ENCODE data around the gene HACD2. TPM values are rescaled to one million over a fixed set of nuclear protein-coding genes. Genes with fewer than 3 reads are reported as not detected.

HACD2 gene
- total RNA-seq, 1 donor from 2014 or later, result 34.3 TPM

DNA sequence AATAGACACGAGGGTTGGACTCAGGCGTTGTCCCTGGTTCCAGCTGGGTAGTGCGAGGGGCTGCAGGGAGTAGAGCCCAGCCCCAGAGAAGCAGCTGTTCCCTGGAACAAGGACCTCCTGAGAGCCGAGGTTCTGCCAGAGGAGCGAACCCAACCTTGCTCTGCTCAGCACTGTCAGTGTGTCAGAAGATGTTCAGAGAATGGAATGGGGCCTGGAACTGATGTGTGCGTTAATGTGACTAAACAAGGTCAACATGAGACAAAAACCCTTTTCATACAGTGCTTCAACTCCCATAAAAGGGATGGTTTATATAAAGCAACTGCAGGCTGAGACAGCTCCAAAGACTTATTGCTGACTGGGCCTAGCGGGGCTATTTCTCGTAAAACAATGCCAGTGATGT is 35.5 kb upstream of the HACD2 start:
- no peak overlapping the region for H3K4me2 ChIP-seq (ENCODE audit: low read length)
- FAIRE-seq, result no peak
- peaks cover 15% of the 10 kb centered on the region for H4K20me1 ChIP-seq (ENCODE audit: insufficient read depth, low read length)
- H3K4me3 Mint-ChIP-seq (ENCODE audit: unreplicated experiment), result no peak overlapping the region
- DNase-seq (ENCODE audit: low read depth), result peak; percentile 39
- no peak overlapping the region for H3K27ac ChIP-seq (ENCODE audit: low read depth, low read length)
- H3K4me3 ChIP-seq (ENCODE audit: insufficient read depth, low read depth, low read length), result no peak overlapping the region
- H3K27me3 Mint-ChIP-seq (ENCODE audit: low read depth, unreplicated experiment), result no peaks in the 10 kb centered on the region
- H3K9me3 ChIP-seq (ENCODE audit: insufficient read depth, low read depth, low read length), result no peaks in the 10 kb centered on the region
- no peaks in the 10 kb centered on the region for H3K27me3 ChIP-seq (ENCODE audit: insufficient read depth, low read length)
- H3K36me3 ChIP-seq (ENCODE audit: insufficient read depth, low read length), result peaks cover 24% of the 10 kb centered on the region
- TF ChIP-seq, protein P1, sequence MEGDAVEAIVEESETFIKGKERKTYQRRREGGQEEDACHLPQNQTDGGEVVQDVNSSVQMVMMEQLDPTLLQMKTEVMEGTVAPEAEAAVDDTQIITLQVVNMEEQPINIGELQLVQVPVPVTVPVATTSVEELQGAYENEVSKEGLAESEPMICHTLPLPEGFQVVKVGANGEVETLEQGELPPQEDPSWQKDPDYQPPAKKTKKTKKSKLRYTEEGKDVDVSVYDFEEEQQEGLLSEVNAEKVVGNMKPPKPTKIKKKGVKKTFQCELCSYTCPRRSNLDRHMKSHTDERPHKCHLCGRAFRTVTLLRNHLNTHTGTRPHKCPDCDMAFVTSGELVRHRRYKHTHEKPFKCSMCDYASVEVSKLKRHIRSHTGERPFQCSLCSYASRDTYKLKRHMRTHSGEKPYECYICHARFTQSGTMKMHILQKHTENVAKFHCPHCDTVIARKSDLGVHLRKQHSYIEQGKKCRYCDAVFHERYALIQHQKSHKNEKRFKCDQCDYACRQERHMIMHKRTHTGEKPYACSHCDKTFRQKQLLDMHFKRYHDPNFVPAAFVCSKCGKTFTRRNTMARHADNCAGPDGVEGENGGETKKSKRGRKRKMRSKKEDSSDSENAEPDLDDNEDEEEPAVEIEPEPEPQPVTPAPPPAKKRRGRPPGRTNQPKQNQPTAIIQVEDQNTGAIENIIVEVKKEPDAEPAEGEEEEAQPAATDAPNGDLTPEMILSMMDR (IDR thresholded peaks at IDR 0.05; ENCODE audit: insufficient read depth, low read depth, low read length), result no peak
- no peak for TF ChIP-seq EZH2 (IDR thresholded peaks at IDR 0.05; ENCODE audit: insufficient read depth, low read length)
- no peak overlapping the region for H3K9ac ChIP-seq (ENCODE audit: low read length)
- peaks cover 23% of the 10 kb centered on the region for H3K4me1 ChIP-seq (ENCODE audit: insufficient read depth, low read length)
- peaks cover 4% of the 10 kb centered on the region for H3K4me1 Mint-ChIP-seq (ENCODE audit: low read depth, unreplicated experiment)
- H3K79me2 ChIP-seq (ENCODE audit: insufficient read depth, low read length), result no peaks in the 10 kb centered on the region
- no peak overlapping the region for H3K27ac Mint-ChIP-seq (ENCODE audit: unreplicated experiment)
- peaks cover 39% of the 10 kb centered on the region for H3K36me3 Mint-ChIP-seq (ENCODE audit: low read depth, unreplicated experiment)
- no peak overlapping the region for H2AFZ ChIP-seq (ENCODE audit: low read depth, low read length)
- H3K9me3 Mint-ChIP-seq (ENCODE audit: unreplicated experiment), result no peaks in the 10 kb centered on the region

DNA sequence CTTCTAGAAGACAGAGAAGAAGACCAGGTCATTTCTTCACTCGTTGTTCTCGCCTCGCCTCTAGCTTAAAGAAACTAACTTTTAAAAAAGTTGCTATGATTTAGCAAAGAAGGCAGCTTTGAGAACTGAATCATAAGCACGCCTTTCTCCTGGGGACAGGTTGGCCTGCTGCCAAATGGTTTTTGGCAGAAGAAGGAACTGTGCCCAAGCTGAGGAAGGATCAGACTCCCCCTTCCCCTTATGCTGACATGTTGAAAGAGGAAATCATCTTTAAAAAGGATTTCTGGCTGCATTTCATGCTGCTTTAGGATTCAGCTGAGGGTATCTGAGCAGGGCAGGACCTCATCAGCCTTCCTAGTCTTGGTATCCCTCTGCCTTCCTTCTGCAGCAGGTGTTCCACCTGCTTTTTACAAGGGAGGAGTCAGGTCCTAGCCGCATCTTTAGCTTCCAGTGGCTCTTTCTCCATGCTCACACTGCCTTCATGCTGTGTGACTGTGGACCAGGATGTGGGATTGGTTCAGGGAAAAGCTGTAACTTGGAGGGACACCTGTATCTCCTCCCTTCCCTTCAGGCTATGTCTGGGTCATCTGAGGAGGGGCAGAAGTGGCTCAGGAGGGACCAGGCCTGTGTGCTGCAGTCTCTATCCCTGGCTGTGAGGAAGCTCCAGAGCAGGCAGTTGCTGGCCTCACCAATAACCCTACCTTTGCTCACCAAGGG is 34.1 kb upstream of the HACD2 start:
- Mint-ChIP-seq H3K27ac (ENCODE audit: unreplicated experiment) (no peak overlapping the region), H3K4me1 (ENCODE audit: low read depth, unreplicated experiment) (peaks cover 4% of the 10 kb centered on the region)
- no peak for FAIRE-seq

More for the DNA sequence above, 34.1 kb upstream of the HACD2 start:
- DNase-seq (ENCODE audit: low read depth), result peak; percentile 61
- H3K27ac ChIP-seq (ENCODE audit: low read depth, low read length), result no peak overlapping the region
- H3K27me3 ChIP-seq (ENCODE audit: insufficient read depth, low read length), result no peaks in the 10 kb centered on the region
- H3K9me3 ChIP-seq (ENCODE audit: insufficient read depth, low read depth, low read length), result no peaks in the 10 kb centered on the region
- H4K20me1 ChIP-seq (ENCODE audit: insufficient read depth, low read length), result peaks cover 15% of the 10 kb centered on the region
- TF ChIP-seq, protein P1 (IDR thresholded peaks at IDR 0.05; ENCODE audit: insufficient read depth, low read depth, low read length), result no peak
- no peak for TF ChIP-seq EZH2 (IDR thresholded peaks at IDR 0.05; ENCODE audit: insufficient read depth, low read length)
- H3K4me3 ChIP-seq (ENCODE audit: insufficient read depth, low read depth, low read length), result no peak overlapping the region
- peak overlapping the region; percentile 8 for H3K9ac ChIP-seq (ENCODE audit: low read length)
- H3K4me1 ChIP-seq (ENCODE audit: insufficient read depth, low read length), result peaks cover 19% of the 10 kb centered on the region
- no peaks in the 10 kb centered on the region for H3K27me3 Mint-ChIP-seq (ENCODE audit: low read depth, unreplicated experiment)
- no peak overlapping the region for H3K4me3 Mint-ChIP-seq (ENCODE audit: unreplicated experiment)
- H3K36me3 ChIP-seq (ENCODE audit: insufficient read depth, low read length), result peaks cover 17% of the 10 kb centered on the region
- no peaks in the 10 kb centered on the region for H3K79me2 ChIP-seq (ENCODE audit: insufficient read depth, low read length)
- H3K9me3 Mint-ChIP-seq (ENCODE audit: unreplicated experiment), result no peaks in the 10 kb centered on the region
- peaks cover 30% of the 10 kb centered on the region for H3K36me3 Mint-ChIP-seq (ENCODE audit: low read depth, unreplicated experiment)
- H2AFZ ChIP-seq (ENCODE audit: low read depth, low read length), result no peak overlapping the region
- H3K4me2 ChIP-seq (ENCODE audit: low read length), result peak overlapping the region; percentile 48
